ENCODE results near the gene CST2. TPM values are rescaled to one million over a fixed set of nuclear protein-coding genes. Genes with fewer than 3 reads are reported as not detected.

CST2 gene
- total and polyA plus RNA-seq, 2 donors (not counting 1 experiment from before 2014, with no cell fraction given) = not detected

DNA sequence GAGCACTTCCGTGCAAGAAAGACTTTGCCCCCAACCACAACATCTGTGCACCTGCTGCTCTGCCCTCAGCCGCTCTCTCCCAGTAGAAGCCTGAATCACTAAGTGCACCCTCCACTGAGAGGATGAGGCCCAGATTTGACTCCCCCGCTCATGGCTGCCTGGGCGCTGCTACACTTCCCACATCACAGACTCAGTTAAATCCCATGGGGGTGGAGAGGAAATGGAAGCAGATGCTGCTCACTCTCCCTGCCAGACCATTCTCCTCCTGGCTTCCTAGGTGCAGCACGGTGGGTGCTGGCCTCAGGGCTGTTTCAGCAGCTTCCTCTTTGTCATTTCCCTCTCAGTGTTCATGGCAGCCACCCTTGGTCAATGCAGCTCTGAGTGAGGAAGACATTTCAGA is 48.2 kb upstream of the CST2 start:
- Histone ChIP-seq H4K20me1 (ENCODE audit: control insufficient read depth, insufficient read depth, low read length, poor library complexity, severe bottlenecking) (no peaks in the 10 kb centered on the region), H3K27me3 (replicated peaks in 1 of 4; ENCODE audit: control extremely low read depth in 1 of 4, control insufficient read depth in 3 of 4, insufficient read depth in 4 of 4, low read length in 3 of 4) (no peaks in the 10 kb centered on the region), H2AFZ (ENCODE audit: insufficient read depth, low read depth, low read length, poor library complexity, severe bottlenecking) (no peak overlapping the region), H3K9me3 (ENCODE audit: control extremely low read depth in 1 of 3, control insufficient read depth in 2 of 3, insufficient read depth in 1 of 3, low read length in 2 of 3) (no peaks in the 10 kb centered on the region), H3K4me1 (ENCODE audit: control insufficient read depth in 2 of 2, insufficient read depth in 2 of 2, low read length in 2 of 2) (no peaks in the 10 kb centered on the region), H3K27ac (ENCODE audit: low read length in 2 of 2) (no peak overlapping the region), H3K9ac (ENCODE audit: low read length) (no peak overlapping the region), H3K36me3 (replicated peaks in 1 of 2; ENCODE audit: control extremely low read depth in 1 of 2, control insufficient read depth in 1 of 2, extremely low read depth in 1 of 2, insufficient read depth in 2 of 2, low read length in 1 of 2) (no peaks in the 10 kb centered on the region), H3K79me2 (ENCODE audit: control insufficient read depth, insufficient read depth, low read length) (no peaks in the 10 kb centered on the region), H3K4me2 (replicated peaks; ENCODE audit: low read depth, low read length, poor library complexity, severe bottlenecking) (no peak overlapping the region), H3K4me3 (ENCODE audit: control extremely low read depth in 1 of 5, extremely low read depth in 1 of 5, insufficient read depth in 1 of 5, low read depth in 2 of 5, low read length in 4 of 5) (no peak overlapping the region)
- Mint-ChIP-seq H3K9me3 (ENCODE audit: insufficient read depth) (no peaks in the 10 kb centered on the region), H3K27me3 (peaks cover 4% of the 10 kb centered on the region), H3K27ac (no peak overlapping the region), H3K4me3 (no peak overlapping the region), H3K4me1 (no peaks in the 10 kb centered on the region)
- DNase-seq (no peak), ATAC-seq (ENCODE audit: low read depth) (no peak)
- no peak for TF ChIP-seq EZH2 (IDR thresholded peaks at IDR 0.05; ENCODE audit: borderline replicate concordance, insufficient read depth, low read depth, low read length, poor library complexity, severe bottlenecking)
- TF ChIP-seq, protein P1, sequence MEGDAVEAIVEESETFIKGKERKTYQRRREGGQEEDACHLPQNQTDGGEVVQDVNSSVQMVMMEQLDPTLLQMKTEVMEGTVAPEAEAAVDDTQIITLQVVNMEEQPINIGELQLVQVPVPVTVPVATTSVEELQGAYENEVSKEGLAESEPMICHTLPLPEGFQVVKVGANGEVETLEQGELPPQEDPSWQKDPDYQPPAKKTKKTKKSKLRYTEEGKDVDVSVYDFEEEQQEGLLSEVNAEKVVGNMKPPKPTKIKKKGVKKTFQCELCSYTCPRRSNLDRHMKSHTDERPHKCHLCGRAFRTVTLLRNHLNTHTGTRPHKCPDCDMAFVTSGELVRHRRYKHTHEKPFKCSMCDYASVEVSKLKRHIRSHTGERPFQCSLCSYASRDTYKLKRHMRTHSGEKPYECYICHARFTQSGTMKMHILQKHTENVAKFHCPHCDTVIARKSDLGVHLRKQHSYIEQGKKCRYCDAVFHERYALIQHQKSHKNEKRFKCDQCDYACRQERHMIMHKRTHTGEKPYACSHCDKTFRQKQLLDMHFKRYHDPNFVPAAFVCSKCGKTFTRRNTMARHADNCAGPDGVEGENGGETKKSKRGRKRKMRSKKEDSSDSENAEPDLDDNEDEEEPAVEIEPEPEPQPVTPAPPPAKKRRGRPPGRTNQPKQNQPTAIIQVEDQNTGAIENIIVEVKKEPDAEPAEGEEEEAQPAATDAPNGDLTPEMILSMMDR (IDR thresholded peaks at IDR 0.05) = no peak
- CTCF ChIA-PET = no interaction called here
- POLR2A ChIA-PET = no interaction called here
- WGBS (ENCODE audit: insufficient coverage) = 0% methylated on average over 2 of the region's 5 CpGs
- intact Hi-C loops (cut with micrococcal nuclease) = no loop called here

DNA sequence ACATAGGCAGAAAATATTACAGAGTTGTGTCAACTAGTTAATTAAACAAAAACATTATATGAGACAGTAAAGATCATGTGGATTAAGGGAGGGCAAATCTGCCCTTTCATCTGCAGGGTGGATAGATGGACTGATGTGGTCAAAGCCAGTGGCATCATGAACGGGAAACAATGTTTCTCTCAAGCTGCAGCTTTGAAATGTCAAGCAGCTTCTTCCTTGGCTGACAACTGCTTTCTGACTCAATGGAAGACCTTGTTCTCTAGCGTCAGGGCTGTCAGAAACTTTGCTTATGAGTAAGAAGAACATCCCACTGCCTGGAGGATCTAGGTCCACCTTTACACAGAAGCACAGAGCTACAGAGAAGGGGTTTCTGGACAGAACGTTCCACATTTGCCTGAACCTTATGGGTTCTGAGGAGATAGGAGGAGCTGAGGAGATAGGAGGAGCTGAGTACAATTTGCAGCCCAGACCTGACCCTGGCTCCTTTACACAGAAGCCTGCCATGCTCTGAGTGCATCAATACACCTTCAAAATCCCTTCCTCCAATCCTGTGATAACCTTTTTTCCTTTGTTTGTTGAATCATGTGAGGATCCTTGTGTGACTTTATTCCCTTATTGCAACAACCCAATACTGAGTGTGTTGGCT is 47.0 kb upstream of the CST2 start:
- no peak for ATAC-seq (ENCODE audit: low read depth)
- Histone ChIP-seq H2AFZ (ENCODE audit: insufficient read depth, low read depth, low read length, poor library complexity, severe bottlenecking) (no peak overlapping the region), H3K4me2 (replicated peaks; ENCODE audit: low read depth, low read length, poor library complexity, severe bottlenecking) (no peak overlapping the region), H3K79me2 (ENCODE audit: control insufficient read depth, insufficient read depth, low read length) (no peaks in the 10 kb centered on the region), H3K36me3 (replicated peaks in 1 of 2; ENCODE audit: control extremely low read depth in 1 of 2, control insufficient read depth in 1 of 2, extremely low read depth in 1 of 2, insufficient read depth in 2 of 2, low read length in 1 of 2) (no peaks in the 10 kb centered on the region), H3K4me1 (ENCODE audit: control insufficient read depth in 2 of 2, insufficient read depth in 2 of 2, low read length in 2 of 2) (no peaks in the 10 kb centered on the region), H3K4me3 (ENCODE audit: control extremely low read depth in 1 of 5, extremely low read depth in 1 of 5, insufficient read depth in 1 of 5, low read depth in 2 of 5, low read length in 4 of 5) (no peak overlapping the region), H3K27me3 (replicated peaks in 1 of 4; ENCODE audit: control extremely low read depth in 1 of 4, control insufficient read depth in 3 of 4, insufficient read depth in 4 of 4, low read length in 3 of 4) (no peaks in the 10 kb centered on the region), H4K20me1 (ENCODE audit: control insufficient read depth, insufficient read depth, low read length, poor library complexity, severe bottlenecking) (no peaks in the 10 kb centered on the region), H3K9me3 (ENCODE audit: control extremely low read depth in 1 of 3, control insufficient read depth in 2 of 3, insufficient read depth in 1 of 3, low read length in 2 of 3) (no peaks in the 10 kb centered on the region), H3K9ac (ENCODE audit: low read length) (no peak overlapping the region), H3K27ac (ENCODE audit: low read length in 2 of 2) (no peak overlapping the region)
- Mint-ChIP-seq H3K27me3 (peaks cover 7% of the 10 kb centered on the region), H3K27ac (no peak overlapping the region), H3K9me3 (ENCODE audit: insufficient read depth) (no peaks in the 10 kb centered on the region), H3K4me1 (no peaks in the 10 kb centered on the region), H3K4me3 (no peak overlapping the region)
- WGBS (ENCODE audit: insufficient coverage) = 0% methylated on average over 1 of the region's 3 CpGs
- TF ChIP-seq, protein P1 (IDR thresholded peaks at IDR 0.05) = no peak
- TF ChIP-seq EZH2 (IDR thresholded peaks at IDR 0.05; ENCODE audit: borderline replicate concordance, insufficient read depth, low read depth, low read length, poor library complexity, severe bottlenecking) = no peak
- intact Hi-C loops (cut with micrococcal nuclease) = no loop called here
- CTCF ChIA-PET = no interaction called here
- no peak for DNase-seq
- POLR2A ChIA-PET = no interaction called here
